Measurements from ENCODE around the gene SERTAD4.
"Not testable (repeated sequence)": the region's sequence is repeated elsewhere in the genome, so short reads cannot be mapped to it uniquely, and the experiment has no call there.

SERTAD4 gene

GRCh38 chr1:210262167-210262896, 29.7 kb downstream of the SERTAD4 start:
- no peak for DNase-seq

- no peak for DNase-seq
Measured at GRCh38 chr1:210262897-210263272, 30.3 kb downstream of the SERTAD4 start.

- no peak for DNase-seq
Measured at GRCh38 chr1:210263963-210264362, 31.4 kb downstream of the SERTAD4 start.

GRCh38 chr1:210264496-210265380, 32.1 kb downstream of the SERTAD4 start:
- no peak for DNase-seq

- DNase-seq = not testable (repeated sequence)
Measured at GRCh38 chr1:210265392-210265955, 32.9 kb downstream of the SERTAD4 start.

GRCh38 chr1:210269981-210270380, 37.4 kb downstream of the SERTAD4 start:
- DNase-seq = no peak

GRCh38 chr1:210272666-210273065, 40.1 kb downstream of the SERTAD4 start:
- no peak for DNase-seq

GRCh38 chr1:210280221-210280620, 47.6 kb downstream of the SERTAD4 start:
- no peak for DNase-seq

GRCh38 chr1:210288116-210288515, 55.5 kb downstream of the SERTAD4 start:
- no peak for DNase-seq

- DNase-seq = no peak
Measured at GRCh38 chr1:210289248-210289647, 56.7 kb downstream of the SERTAD4 start.

GRCh38 chr1:210291081-210291764, 58.6 kb downstream of the SERTAD4 start:
- no peak for DNase-seq

GRCh38 chr1:210291786-210292230, 59.2 kb downstream of the SERTAD4 start:
- no peak for DNase-seq

- DNase-seq = peak; percentile 49
Measured at GRCh38 chr1:210292231-210292871, 59.8 kb downstream of the SERTAD4 start.

- no peak for DNase-seq
Measured at GRCh38 chr1:210293171-210293607, 60.6 kb downstream of the SERTAD4 start.

GRCh38 chr1:210294999-210295745, 62.6 kb downstream of the SERTAD4 start:
- DNase-seq = no peak
